Urinary bladder (tissue), 4 donors: ENCODE results near the gene ERICH2. TPM values are rescaled to one million over a fixed set of nuclear protein-coding genes. Genes with fewer than 3 reads are reported as not detected.
A peak's percentile ranks its signal among the peaks of the same experiment; 100 is the strongest.
"Not testable (repeated sequence)": the region's sequence is repeated elsewhere in the genome, so short reads cannot be mapped to it uniquely, and the experiment has no call there.

ENCODE experiments used
- DNase-seq: peaks from one replicate; pipeline ENCODE4 v3.0.0-alpha.2; 2015; ENCODE audit errors: extremely low spot score
- H3K27ac ChIP-seq: one replicate; pipeline ENCODE4 v1.5.1; 2013; ENCODE audit warnings: low read depth, mild to moderate bottlenecking, moderate library complexity
- H3K36me3 ChIP-seq: one replicate; pipeline ENCODE4 v1.6.1; 2013; ENCODE audit warnings: mild to moderate bottlenecking, moderate library complexity; ENCODE audit not compliant: insufficient read depth
- H3K4me1 ChIP-seq: one replicate; pipeline ENCODE4 v1.6.1; 2013; ENCODE audit warnings: mild to moderate bottlenecking, moderate library complexity; ENCODE audit not compliant: insufficient read depth
- H3K4me3 ChIP-seq: one replicate; pipeline ENCODE4 v1.5.1; 2013; ENCODE audit warnings: low read depth, low read length
- WGBS: extraction: QIAGEN DNeasy Blood & Tissue Kit; methylation state at CpG from one replicate; pipeline ENCODE4 v1.1.7; 2013; 5-methylcytosine and 5-hydroxymethylcytosine counted together
- polyA plus RNA-seq: library from polyadenylated mRNA; stranded (reverse); fragments of 200-250 nt; gene quantifications from one replicate; pipeline ENCODE4 v1.2.3, GENCODE V29; 2013
- total RNA-seq: library from RNA; depleted of rRNA; stranded (reverse); fragments of >200 nt; gene quantifications from one replicate; pipeline ENCODE4 v1.2.3, GENCODE V29; 2014
- donor health status: healthy with polysubstance abuse.
- donor health status: healthy.

The ERICH2 gene, protein sequence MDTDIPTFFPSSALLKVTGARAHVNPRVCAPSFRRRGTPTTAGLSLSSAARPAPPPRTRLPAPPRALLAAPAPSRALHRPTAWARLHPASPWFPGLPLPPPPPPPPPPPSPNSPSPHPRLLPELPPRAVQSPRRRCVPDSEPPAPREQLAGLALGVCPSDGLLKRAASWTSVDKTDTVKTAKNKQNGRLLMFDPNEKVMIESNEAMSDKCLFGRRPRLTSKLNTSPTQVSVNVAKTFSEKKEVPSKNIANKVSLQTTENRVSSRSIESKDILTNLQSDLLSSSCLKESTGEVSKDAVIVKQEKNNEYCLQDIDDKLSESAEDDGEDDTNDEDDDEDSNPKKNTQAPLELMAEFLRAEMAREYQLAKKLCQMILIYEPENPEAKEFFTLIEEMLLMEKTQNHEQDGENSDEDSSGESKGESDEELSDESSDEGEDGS
- total RNA-seq = not detected
- 0.77 TPM for polyA plus RNA-seq

DNA sequence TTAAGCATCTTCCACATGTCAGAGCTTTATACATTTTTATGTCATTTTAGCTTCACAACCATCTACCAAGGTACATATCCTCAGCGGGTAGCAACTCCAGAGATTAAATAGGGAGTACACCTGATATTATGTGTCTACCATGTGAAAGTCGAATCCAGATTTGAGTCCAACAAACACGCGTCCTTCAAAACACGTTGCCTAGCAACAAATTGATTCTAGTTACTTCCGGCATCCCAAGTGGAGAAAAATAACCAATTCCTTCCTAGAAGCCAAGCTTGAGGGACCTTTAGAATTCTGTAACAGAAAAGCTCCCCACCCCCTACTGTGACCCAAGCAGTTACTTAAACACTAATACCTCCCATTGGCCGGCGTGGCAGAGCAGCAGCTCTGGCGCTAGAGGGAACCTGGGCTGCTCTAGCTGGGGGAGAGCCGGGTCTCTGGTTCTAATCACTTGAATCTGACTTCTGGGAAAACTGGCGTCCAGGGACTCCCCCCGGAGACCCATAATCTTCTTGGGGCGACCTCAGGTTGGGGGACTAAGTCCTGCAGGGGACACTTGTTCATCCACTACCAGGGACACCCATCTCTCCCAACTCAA is at the start of gene ERICH2:
Gene ERICH2 (plus strand): TSS at position 371 of the 598 bp plus-strand sequence. CDS start 304 bp downstream, outside the sequence.
- H3K27ac ChIP-seq = peak within 1 kb of the TSS; percentile 61
- DNase-seq = peak; percentile 23
- no peaks in the 10 kb centered on the region for H3K36me3 ChIP-seq
- WGBS = 6% methylated on average over 13 of the region's 13 CpGs
- H3K4me1 ChIP-seq = no peaks in the 10 kb centered on the region
- peak within 1 kb of the TSS; percentile 56 for H3K4me3 ChIP-seq

DNA sequence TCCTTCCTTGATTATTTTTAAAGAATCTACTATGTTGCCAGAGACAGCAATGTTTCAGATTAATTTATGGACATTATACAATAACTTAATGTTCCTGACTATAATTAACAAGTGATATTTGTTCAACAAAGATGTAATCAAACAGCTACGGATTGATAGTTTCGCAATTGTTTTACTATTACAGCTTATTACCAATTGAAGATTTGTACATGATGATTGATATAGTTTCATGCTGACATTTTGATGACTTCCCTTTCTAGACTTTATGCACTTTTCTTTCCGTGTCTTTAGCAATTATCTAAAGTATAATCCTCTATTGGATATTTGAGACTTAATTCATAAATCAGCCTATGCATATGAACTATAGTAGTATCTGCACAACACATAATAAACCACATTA is 48.5 kb upstream of the ERICH2 start:
- DNase-seq = no peak
- no peak overlapping the region for H3K4me3 ChIP-seq
- WGBS = 79% methylated on average over 3 of the region's 3 CpGs
- H3K4me1 ChIP-seq = peaks cover 1% of the 10 kb centered on the region
- no peak overlapping the region for H3K27ac ChIP-seq
- no peaks in the 10 kb centered on the region for H3K36me3 ChIP-seq

DNA sequence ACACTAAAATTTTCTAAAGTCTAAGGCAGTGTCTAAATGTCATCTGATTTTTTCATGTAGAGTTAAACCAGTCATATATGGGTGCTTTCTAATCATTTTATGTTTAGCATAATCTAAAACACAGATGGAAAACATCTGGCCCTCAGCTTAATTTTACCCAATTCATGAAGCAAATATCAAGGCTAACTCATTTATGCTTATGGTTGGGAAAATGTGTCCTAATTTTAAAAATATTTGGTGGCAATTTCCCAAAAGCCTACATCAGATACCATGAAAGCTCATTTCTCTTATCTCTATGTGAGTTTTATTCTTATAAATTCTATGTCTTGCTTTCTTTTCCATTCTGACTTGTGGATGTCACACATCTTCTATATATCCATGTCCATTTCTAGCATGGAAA is 47.9 kb upstream of the ERICH2 start:
- H3K27ac ChIP-seq = no peak overlapping the region
- H3K4me1 ChIP-seq = no peaks in the 10 kb centered on the region
- no peaks in the 10 kb centered on the region for H3K36me3 ChIP-seq
- H3K4me3 ChIP-seq = no peak overlapping the region
- DNase-seq = no peak

DNA sequence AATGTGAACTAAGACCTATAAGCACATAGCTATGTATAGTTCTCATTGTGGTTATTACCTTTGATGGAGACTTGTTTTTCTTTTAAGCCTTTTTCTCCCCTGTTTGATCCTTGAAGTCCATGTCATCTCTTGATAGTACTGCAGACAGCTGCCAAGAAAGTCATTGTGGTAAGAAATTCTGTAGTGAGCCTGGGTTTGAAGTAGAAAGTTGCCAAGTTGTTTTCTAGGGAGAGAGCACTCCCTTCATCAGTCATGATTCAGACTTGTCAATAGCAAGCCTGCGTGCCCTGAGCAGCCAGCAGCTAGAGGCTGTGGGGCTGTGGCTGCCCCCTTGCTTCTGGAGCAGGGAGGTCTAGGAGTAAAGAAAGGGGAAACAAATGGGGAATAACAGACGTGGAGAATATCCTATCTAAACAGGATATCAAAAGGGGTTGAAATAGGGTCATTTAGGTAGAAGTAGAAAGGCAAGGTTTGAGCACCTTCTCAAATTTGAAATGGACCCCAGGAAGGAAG is 46.7 kb upstream of the ERICH2 start:
- no peaks in the 10 kb centered on the region for H3K36me3 ChIP-seq
- no peak for DNase-seq
- H3K4me1 ChIP-seq = no peaks in the 10 kb centered on the region
- 58% methylated on average over 2 of the region's 2 CpGs for WGBS
- H3K4me3 ChIP-seq = no peak overlapping the region
- H3K27ac ChIP-seq = no peak overlapping the region

DNA sequence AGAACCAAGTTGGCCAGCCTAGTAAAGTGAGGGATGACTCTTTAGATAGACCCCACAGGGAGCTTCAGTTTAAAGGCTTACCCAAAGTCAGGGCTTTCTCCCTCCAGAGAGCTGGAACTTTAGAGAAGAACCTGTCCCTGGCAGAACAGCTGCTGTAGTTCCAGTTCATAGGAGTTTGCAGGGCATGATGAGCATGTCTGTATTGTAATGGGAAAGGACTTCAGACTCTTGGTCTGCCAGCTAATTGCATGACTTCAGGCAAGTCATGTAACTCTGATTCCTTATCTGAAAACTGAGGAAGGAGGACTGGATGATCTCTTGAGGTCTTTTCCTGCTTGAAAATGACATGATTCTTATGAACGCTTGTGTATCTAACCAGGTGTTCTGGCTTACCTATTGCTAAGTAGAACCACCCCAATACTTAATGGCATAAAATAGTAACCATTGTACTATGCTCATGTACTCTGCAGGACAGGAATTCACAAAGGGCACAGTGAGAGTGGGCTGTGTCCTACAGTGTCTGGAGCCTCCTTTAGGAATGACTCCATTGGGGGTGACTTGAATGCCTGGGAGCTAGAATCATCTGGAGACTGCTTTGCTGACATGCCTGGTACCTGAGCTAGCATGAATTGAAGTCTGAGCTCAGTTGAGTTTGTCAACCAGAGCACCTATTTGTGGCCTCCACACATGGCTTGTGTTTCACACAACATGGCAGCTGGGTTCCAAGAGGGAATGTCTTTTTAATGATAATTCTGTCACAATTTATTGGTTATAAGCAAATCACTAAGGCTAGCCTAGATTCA is 36.2 kb upstream of the ERICH2 start:
- no peak overlapping the region for H3K27ac ChIP-seq
- no peak overlapping the region for H3K4me3 ChIP-seq
- no peaks in the 10 kb centered on the region for H3K4me1 ChIP-seq
- no peaks in the 10 kb centered on the region for H3K36me3 ChIP-seq
- no peak for DNase-seq
- WGBS = 1% methylated on average over 1 of the region's 1 CpG

DNA sequence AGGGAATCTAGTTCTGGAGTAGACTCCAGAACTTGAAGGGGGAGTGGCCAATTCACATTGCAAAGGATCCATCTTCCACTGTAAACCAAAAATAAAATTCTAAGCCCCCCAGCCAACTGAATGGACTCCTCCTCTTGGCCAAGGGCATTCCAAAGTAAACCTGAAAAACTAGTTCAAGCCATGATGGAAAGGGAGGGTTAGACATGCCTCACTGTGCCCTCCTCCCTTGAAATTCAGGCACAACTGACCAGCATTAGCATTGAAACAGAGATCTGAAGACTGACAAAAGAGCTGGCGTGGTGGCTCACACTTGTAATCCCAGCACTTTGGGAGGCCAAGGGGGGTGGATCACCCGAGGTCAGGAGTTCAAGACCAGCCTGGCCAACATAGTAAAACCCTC is 35.6 kb upstream of the ERICH2 start:
- not testable (repeated sequence) for H3K4me3 ChIP-seq, DNase-seq, H3K36me3 ChIP-seq, H3K4me1 ChIP-seq, H3K27ac ChIP-seq
- WGBS = 76% methylated on average over 2 of the region's 2 CpGs

DNA sequence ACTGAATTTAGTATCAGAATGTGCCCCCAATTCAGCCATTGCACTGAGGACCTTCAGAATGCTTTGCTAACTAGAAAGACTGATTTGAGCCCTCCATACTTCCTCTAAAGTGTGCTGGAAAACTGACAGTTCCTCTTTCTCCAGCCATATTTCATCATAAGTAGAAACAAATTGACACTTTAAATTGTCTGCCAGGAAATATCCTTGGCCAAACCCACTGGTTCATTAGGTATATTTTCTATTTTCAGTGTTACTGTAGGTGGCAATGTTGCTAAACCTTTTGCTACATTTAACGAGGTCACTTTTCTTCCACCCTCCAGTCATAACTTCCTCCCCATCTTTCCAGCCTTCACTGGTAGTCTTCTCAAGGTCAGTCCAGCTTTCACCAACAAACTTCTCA is 33.5 kb upstream of the ERICH2 start:
- no peak for DNase-seq
- Histone ChIP-seq H3K4me3 (no peak overlapping the region), H3K27ac (no peak overlapping the region), H3K4me1 (no peaks in the 10 kb centered on the region), H3K36me3 (no peaks in the 10 kb centered on the region)
- 63% methylated on average over 1 of the region's 1 CpG for WGBS

DNA sequence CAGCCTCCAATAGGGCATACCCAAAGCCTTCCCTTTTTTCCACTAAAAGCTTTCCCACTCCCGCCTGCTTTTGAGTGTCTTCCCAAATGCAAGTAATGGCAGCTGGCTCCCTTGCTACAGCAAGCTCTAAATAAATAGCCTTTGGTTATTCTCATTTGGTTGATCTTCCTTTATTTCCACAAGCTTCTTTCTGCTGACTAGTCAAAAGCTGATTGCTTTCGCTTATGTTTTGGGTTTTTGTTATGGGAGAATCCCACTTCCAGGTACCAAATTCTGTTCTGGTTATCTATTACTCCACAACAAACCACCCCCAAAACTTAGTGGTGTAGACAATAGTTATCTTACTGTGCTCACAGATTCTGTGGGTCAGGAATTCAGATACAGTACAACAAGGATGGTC is 32.8 kb upstream of the ERICH2 start:
- 94% methylated on average over 2 of the region's 2 CpGs for WGBS
- Histone ChIP-seq H3K36me3 (no peaks in the 10 kb centered on the region), H3K27ac (no peak overlapping the region), H3K4me3 (no peak overlapping the region), H3K4me1 (no peaks in the 10 kb centered on the region)
- DNase-seq = no peak

DNA sequence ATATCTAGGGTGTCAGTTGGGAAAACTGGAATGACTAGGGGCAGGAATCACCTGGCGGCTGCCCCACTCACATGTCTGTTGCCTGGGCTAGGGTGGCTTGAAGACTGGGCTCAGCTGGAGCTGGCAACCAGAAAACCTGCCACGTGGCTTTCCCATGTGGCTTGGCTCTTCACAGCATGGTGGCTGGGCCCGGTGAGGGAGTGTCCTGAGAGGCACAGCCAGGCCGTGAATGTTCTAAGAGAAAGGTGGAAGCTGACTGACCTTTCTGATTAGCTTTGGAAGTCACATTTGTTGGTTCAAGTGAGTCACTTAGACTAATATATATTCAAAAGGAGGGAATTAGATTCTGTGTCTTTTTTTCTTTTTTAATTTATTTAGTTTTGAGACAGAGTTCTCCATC is 32.4 kb upstream of the ERICH2 start:
- DNase-seq = no peak
- Histone ChIP-seq H3K36me3 (no peaks in the 10 kb centered on the region), H3K27ac (no peak overlapping the region), H3K4me1 (no peaks in the 10 kb centered on the region), H3K4me3 (no peak overlapping the region)
- WGBS = 92% methylated on average over 4 of the region's 4 CpGs

DNA sequence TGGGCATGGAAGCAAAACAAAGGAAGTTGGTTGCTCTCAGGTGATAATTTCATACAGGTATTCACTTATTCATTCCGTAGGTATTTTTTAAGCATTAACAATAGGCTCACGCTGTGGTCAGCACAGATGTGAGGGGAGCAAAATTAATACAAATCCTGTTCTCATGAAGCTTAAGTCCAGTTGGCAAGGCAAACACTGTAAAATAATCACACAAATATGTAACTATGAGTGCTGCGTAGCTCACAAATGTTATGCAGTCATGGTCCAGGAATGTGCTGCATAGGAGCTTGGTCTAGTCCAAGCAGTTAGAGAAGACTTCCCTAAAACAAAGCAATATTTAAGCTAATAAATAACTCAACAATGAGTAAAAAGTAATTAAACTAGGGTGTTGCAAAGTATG is 31.1 kb upstream of the ERICH2 start:
- 43% methylated on average over 3 of the region's 3 CpGs for WGBS
- H3K4me3 ChIP-seq = no peak overlapping the region
- H3K36me3 ChIP-seq = no peaks in the 10 kb centered on the region
- no peak overlapping the region for H3K27ac ChIP-seq
- no peak for DNase-seq
- H3K4me1 ChIP-seq = no peaks in the 10 kb centered on the region

DNA sequence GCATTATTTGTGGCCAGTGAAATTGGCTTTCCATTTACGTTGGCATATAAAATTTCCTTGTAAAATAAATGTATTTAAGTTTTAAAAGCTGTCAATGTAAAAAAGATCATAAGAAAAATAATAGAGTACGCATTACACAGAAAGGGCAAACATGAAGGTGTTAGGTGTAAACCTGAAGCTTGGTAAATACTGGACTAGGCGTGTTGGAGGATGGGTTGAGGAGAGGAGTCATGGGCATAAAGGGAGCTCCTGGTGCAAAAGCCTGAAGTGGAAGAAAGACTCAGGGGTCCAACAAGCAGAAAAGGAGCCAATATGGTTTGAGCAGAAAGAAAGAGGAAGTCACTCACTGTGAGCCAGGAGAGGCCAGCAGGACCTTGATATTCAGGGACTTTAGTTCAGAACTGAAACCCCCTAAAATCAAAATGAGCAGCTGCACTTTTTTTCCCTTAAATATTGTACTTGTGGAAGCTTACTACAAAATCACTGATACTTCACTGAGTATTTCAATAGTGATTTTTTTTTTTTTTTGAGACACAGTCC is 30.6 kb upstream of the ERICH2 start:
- Histone ChIP-seq H3K36me3 (no peaks in the 10 kb centered on the region), H3K27ac (no peak overlapping the region), H3K4me1 (no peaks in the 10 kb centered on the region), H3K4me3 (no peak overlapping the region)
- 85% methylated on average over 3 of the region's 3 CpGs for WGBS
- DNase-seq = no peak

DNA sequence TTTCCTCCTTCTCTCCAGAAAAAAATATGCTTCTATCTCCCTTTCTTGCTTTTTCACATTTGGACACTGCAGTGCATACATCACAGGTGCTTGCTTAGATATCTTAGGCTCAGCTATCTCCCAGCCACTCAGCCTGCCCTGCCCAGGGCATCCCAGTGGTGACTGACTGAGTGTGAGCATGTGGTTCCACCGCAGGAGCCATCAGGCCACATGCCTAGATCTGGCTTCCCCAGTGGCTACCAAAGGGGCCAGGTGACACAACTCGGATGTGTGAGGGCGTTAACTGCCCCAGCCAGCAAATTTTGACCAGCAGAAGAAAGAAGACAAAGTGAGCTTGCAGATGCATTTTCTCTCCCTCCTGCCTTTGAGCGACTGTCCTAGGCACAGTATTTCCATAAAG is 29.5 kb upstream of the ERICH2 start:
- no peaks in the 10 kb centered on the region for H3K4me1 ChIP-seq
- H3K27ac ChIP-seq = no peak overlapping the region
- no peaks in the 10 kb centered on the region for H3K36me3 ChIP-seq
- WGBS = 80% methylated on average over 4 of the region's 4 CpGs
- DNase-seq = no peak
- no peak overlapping the region for H3K4me3 ChIP-seq

DNA sequence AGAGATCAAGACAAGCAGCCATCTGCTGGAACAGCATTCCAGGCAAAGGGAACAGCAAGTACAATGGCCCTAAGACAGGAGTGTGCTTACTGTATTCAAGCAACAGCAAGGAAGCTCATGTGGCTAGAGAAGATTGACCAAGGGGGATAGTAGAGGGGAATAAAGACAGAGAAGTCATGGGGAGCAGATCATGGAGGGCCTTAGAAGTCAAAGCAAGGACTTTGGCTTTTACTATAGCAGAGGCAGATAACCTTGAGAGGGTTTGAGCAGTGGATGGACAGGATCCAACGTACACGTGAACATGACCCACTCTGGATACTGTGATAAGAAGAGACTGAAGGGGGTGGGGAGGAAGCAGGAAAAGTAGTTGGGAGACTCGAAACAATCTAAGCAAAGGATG is 28.2 kb upstream of the ERICH2 start:
- Histone ChIP-seq H3K4me1 (no peaks in the 10 kb centered on the region), H3K4me3 (no peak overlapping the region), H3K27ac (no peak overlapping the region), H3K36me3 (no peaks in the 10 kb centered on the region)
- 92% methylated on average over 3 of the region's 3 CpGs for WGBS
- DNase-seq = no peak
